HG02759 (cell line): Measurements from ENCODE around the gene CHST15.

Source experiments
- ATAC-seq: cut with Tn5 transposase; IDR thresholded peaks from one replicate; pipeline ENCODE4 v1.9.1; 2021; ENCODE audit warnings: mild to moderate bottlenecking, moderate library complexity; ENCODE audit not compliant: unreplicated experiment

CHST15 gene

GRCh38 chr10:124002391-124003069, 90.9 kb downstream of the CHST15 start:
- no peak for ATAC-seq

DNA sequence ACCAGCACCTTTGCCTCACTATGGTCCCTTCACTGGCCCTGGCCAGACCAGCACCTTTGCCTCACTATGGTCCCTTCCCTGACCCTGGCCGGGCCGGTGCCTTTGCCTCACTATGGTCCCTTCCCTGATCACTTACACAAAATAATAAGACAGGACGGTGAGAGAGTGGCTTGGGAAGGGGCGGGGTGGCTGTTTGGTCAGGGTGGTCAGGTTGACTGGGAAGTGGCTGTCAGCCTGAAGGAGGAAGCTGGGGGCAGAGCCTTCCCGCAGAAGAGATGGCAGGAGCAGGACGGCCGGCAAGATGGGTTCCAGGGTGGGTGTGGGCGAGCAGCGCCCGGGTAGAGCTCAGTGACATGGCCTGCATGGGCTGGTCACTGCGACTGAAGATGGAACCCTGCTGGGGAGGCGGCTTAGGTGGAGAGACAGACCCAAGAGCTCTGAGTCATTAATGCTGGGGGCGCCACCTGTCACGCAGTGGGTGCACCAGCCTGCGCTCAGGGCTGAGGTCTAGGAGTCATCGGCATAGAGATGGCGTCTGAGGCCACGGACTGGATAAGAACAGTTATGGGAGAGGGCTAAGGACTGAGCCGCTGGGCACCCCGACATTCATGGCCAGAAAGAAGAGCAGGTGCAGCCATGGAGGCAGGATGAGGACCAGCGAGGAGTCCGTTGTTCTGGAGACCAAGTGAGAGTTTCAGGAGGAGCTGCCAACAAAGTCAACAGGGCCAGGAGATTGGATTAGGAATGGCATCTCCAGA, 91.8 kb downstream of the CHST15 start:
- ATAC-seq, result no peak

DNA sequence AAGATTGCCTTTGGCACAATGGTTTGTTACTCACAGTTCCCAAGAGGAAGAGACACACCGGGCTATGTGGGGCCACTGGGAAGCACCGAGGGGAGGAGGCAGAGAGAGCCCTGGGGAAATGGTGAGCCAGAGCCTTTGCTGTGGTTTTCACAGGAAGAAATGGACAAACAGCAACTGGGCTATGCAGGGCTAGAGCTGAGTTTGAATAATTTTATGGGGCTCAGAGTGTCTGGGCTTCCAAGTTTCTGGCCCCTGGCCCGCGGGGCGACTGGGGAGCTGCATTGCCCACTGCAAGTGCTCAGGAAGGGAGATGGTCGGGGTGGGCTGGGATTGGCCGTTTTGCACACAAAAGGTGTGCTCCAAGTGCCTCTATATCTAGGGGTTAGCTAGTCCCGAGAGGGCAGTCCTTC, 92.6 kb downstream of the CHST15 start:
- ATAC-seq, result no peak

GRCh38 chr10:123999956-124000615, 93.3 kb downstream of the CHST15 start:
- ATAC-seq, result no peak

GRCh38 chr10:123999261-123999660, 94.1 kb downstream of the CHST15 start:
- no peak for ATAC-seq

DNA sequence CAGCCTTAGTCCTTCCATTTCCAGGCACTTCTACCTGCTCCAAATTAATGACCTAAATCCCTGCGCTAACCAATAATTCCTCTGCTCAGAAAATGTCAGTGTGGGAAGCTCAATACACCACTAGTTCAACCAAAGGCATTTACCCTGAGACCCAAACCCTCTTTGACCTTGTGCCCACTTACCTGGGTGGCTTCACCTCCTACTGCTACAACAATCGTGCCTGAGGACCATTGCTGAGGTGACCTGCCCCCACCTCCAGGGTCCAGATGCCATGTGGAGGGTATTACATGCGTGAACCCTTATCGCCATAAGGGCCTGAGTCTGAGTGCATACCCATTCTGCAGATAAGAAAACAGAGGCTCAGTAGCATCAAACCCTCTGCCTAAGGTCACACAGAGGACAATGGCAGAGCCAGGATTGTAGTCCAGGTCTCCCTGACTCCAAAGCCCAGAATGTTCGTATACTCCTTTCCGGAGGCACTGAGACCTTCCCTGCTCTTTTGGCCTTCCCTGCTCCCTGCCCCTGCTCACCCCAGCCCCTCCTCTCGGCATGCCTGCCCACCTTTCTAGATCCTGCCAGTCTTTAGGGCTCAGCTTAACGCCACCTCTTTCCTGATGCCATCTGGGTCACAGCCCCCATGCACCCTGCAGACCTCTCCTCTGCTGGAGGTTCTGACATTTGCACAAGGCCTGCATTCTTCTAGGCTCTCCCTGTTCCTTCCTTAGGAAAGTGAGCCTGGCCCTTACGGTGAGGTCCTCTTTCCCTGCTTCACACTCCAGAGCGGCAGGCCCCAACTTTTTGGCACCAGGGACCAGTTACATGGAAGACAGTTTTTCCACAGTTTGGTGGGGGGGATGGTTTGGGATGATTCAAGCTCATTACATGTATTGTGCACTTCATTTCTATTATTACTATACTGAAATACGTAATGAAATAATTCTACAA, 94.9 kb downstream of the CHST15 start:
- ATAC-seq, result no peak

DNA sequence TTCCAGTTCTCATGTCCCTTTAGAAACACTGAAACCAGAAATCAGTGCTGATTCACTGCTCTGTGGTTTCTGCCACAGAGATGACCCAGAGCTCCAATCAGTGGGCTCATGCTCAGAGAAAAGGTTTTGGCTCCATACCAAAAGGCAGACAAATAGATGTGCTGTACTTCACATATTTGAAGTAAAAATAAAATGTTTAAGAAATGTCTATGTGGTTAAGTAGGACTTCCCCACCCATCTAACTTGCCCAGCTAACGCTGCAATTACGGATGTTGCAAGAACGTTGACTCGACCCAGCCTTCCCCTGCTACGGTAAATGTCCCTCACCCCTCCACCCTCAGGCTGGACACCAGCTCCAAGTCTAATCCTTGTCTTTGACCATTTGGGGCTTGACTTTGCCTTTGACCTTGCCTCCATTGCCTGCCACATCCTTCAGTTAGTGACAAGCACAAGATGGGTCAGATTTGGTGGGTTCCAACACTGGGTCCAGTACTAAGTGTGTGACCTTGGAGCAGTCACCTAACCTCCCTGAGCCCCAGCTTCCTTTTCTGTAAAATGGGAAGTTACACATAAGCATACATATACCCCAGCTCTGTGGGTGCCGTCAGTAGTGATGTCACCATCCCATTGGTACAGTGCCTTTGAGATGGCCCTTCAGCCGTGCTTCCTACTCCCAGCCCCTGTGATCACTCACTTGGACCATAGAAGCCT, 95.8 kb downstream of the CHST15 start:
- no peak for ATAC-seq

GRCh38 chr10:123997013-123997412, 96.4 kb downstream of the CHST15 start:
- ATAC-seq, result no peak

GRCh38 chr10:123996302-123996701, 97.1 kb downstream of the CHST15 start:
- no peak for ATAC-seq

- ATAC-seq, result no peak
These were observed 97.8 kb downstream of the CHST15 start for GRCh38 chr10:123995461-123996131.

- no peak for ATAC-seq
These were observed 98.3 kb downstream of the CHST15 start for GRCh38 chr10:123995082-123995460.

GRCh38 chr10:123994417-123995081, 98.8 kb downstream of the CHST15 start:
- peak; percentile 74 for ATAC-seq

- ATAC-seq, result peak; percentile 10
These were observed 99.6 kb downstream of the CHST15 start for GRCh38 chr10:123993534-123994416.

DNA sequence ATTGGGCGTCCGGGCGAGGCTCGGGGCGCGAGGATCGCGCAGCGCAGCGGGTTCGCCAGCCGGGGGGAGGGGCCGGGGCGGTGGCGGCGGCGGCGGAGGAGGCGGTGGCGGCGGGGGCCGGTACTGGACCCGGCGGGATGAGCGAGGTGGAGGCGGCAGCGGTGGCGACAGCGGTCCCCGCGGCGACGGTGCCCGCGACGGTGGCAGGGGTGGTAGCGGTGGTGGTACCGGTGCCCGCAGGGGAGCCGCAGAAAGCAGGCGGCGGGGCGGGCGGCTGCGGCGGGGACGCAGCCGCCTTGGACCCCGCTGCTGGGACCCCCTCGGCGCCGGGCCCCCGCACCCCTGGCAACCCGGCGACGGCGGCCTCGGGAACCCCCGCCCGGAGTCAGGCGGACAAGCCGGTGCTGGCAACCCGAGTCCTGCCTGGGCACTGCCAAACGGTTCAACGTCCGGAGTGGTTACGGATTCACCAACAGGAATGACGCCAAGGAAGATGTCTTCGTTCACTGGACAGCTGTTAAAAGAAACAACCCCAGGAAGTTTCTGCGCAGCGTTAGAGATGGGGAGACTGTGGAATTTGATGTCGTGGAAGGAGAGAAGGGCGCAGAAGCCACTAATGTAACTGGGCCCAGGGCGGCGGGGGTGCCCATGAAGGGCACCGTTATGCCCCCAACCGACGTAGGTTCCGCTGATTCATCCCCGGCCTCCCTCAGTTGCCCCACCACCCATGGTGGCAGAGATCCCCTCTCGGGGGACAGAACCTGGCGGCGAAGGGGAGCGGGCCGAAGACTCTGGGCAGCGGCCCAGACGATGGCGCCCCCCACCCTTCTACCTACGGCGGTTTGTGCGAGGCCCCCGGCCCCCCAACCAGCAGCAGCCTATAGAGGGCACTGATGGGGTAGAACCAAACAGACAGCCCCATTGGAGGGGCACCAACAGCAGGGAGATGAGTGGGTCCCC, 101.5 kb downstream of the CHST15 start:
- ATAC-seq, result no peak

- no peak for ATAC-seq
These were observed 102.5 kb downstream of the CHST15 start for GRCh38 chr10:123990889-123991288.

DNA sequence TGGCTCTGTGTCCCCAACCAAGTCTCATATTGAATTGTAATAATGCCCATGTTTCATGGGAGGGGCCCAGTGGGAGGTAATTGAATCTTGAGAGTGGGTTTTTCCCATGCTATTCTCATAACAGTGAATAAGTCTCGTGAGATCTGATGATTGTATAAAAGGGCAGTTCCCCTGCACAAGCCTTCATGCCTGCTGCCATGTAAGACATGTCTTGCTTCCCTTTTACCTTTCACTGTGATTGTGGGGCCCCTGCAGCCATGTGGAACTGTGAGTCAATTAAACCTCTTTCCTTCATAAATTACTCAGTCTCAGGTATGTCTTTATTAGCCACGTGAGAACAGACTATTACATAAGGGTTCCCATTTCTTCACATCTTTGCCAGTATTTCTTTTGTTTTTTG, 104.7 kb downstream of the CHST15 start:
- ATAC-seq, result no peak

DNA sequence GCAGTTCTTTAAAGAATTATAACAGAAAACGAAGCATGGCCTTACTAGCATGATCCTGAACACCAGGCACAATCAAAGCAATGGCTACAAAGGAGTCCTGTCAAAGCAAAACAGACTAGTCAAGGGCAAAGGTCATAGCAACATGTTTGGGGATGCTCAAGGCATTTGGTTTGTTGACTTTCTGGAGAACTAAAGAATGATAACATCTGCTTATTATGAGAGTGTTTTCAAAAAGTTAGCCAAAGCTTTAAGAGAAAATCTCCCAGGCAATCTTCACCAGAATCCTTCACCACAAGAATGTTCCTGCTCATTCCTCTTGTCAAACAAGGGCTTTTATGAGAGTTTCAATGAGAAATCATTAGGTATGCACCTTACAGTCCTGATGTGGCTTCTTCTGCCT, 106.7 kb downstream of the CHST15 start:
- ATAC-seq, result no peak
